Esophagus squamous epithelium (tissue), 5 donors: ENCODE results near the gene PCDHB9. TPM values are rescaled to one million over a fixed set of nuclear protein-coding genes. Genes with fewer than 3 reads are reported as not detected.
A peak's percentile ranks its signal among the peaks of the same experiment; 100 is the strongest.
"Not testable (repeated sequence)": the region's sequence is repeated elsewhere in the genome, so short reads cannot be mapped to it uniquely, and the experiment has no call there.

Experiments used
- DNase-seq: peaks from one replicate; lab custom pipeline; 2025; lab: John Stamatoyannopoulos, UW
- H3K27ac ChIP-seq, 4 donors: fragments of 200-600 bp; sonication (generic); one replicate each; pipeline ENCODE4 v1.5.1; 2016 to 2019; ENCODE audit warnings: mild to moderate bottlenecking in 1 of 4
- H3K27me3 ChIP-seq, 4 donors: fragments of 200-600 bp; sonication (generic); 1 replicate in 3 of 4; 2 replicates in 1 of 4; pipeline versions ENCODE4 v1.5.1 to v1.6.0; 2017 to 2021; ENCODE audit warnings: antibody characterized with exemption in 1 of 4
- H3K36me3 ChIP-seq, 3 donors: fragments of 200-600 bp; sonication (generic); one replicate each; pipeline ENCODE4 v1.5.1; 2016 to 2019
- H3K4me1 ChIP-seq, 3 donors: fragments of 200-600 bp; sonication (generic); one replicate each; pipeline ENCODE4 v1.5.1; 2017 to 2019
- H3K4me3 ChIP-seq, 4 donors: fragments of 200-600 bp; sonication (generic); 1 replicate in 3 of 4; 2 replicates in 1 of 4; pipeline ENCODE4 v1.5.1; 2016 to 2019; ENCODE audit warnings: mild to moderate bottlenecking in 2 of 4, moderate library complexity in 1 of 4
- H3K9me3 ChIP-seq, 3 donors: fragments of 200-600 bp; sonication (generic); one replicate each; pipeline ENCODE4 v1.5.1; 2016 to 2019
- CTCF ChIP-seq, 6 experiments: fragments of 450-650 bp in 4 of 6; fragments of 200-600 bp in 2 of 6; sonication (generic) in 2 of 6; IDR thresholded peaks; one replicate each; pipeline ENCODE4 v1.5.1; 2016 to 2019; ENCODE audit warnings: antibody characterized with exemption in 6 of 6, mild to moderate bottlenecking in 4 of 6, moderate library complexity in 4 of 6
- POLR2A ChIP-seq, 4 donors: fragments of 450-650 bp; IDR thresholded peaks; one replicate each; pipeline ENCODE4 v1.6.1; 2017; ENCODE audit warnings: antibody characterized with exemption in 4 of 4, mild to moderate bottlenecking in 4 of 4, moderate library complexity in 3 of 4
- WGBS, 2 donors: methylation state at CpG; one replicate each; pipeline ENCODE4 v1.1.5; 2018; 5-methylcytosine and 5-hydroxymethylcytosine counted together
- intact Hi-C: fragments of 100-400 bp; cut with DNase I; formaldehyde crosslinking; loops from one replicate; pipeline ENCODE4 v1.15.0; 2022
- total RNA-seq, 4 donors: library from RNA; depleted of rRNA; stranded (reverse); fragments of >200 nt; gene quantifications; one replicate each; pipeline ENCODE4 v1.1.0, GENCODE V29; 2016
- donor health status: DM: yes; HTN: yes; CAD: no.

The PCDHB9 gene
- total RNA-seq, 4 donors from 2014 or later: 0.30 to 0.57 (median 0.44) TPM; not detected in 1

- no peak overlapping the region for H3K27ac ChIP-seq
- peaks cover 6 to 74% (median 49%) of the 10 kb centered on the region in 3 donors for H3K9me3 ChIP-seq
- peak overlapping the region in 3 of 4 donors; percentile 8 to 49 (median 28) for H3K4me3 ChIP-seq
- TF ChIP-seq CTCF (IDR thresholded peaks at IDR 0.05) (peak in 2 of 6 experiments; percentile 14 to 17), POLR2A (IDR thresholded peaks at IDR 0.05) (no peak)
- no peaks in the 10 kb centered on the region for H3K36me3 ChIP-seq
- peaks cover 0 to 14% (median 0%) of the 10 kb centered on the region in 4 donors for H3K27me3 ChIP-seq
- H3K4me1 ChIP-seq: no peaks in the 10 kb centered on the region
- intact Hi-C loops: no loop called here
- 14 to 16% methylated on average over 15 of the region's 15 CpGs for WGBS, 2 donors
- no peak for DNase-seq
Observed at GRCh38 chr5:141234109-141234667, 47.2 kb downstream of the PCDHB9 start.

GRCh38 chr5:141235922-141236321 is 49.0 kb downstream of the PCDHB9 start:
- H3K4me3 ChIP-seq, H3K36me3 ChIP-seq, intact Hi-C loops, H3K4me1 ChIP-seq, H3K27ac ChIP-seq, DNase-seq: not testable (repeated sequence)
- Histone ChIP-seq H3K9me3 (peaks cover 12 to 82% (median 55%) of the 10 kb centered on the region in 3 donors), H3K27me3 (peaks cover 0 to 14% (median 0%) of the 10 kb centered on the region in 4 donors)
- WGBS, 2 donors: 50% methylated on average over 1 of the region's 40 CpGs; no CpG with 5 or more reads in 1 of the 2 donors

- peaks cover 0 to 14% (median 0%) of the 10 kb centered on the region in 4 donors for H3K27me3 ChIP-seq
- H3K36me3 ChIP-seq: no peaks in the 10 kb centered on the region
- peaks cover 12 to 87% (median 63%) of the 10 kb centered on the region in 3 donors for H3K9me3 ChIP-seq
- H3K4me1 ChIP-seq: no peaks in the 10 kb centered on the region
- 26 to 44% methylated on average over 8 to 19 of the region's 32 CpGs for WGBS, 2 donors
- H3K27ac ChIP-seq: no peak overlapping the region
- no peak for DNase-seq
- TF ChIP-seq CTCF (IDR thresholded peaks at IDR 0.05): no peak
- TF ChIP-seq POLR2A (IDR thresholded peaks at IDR 0.05): no peak
- intact Hi-C loops: no loop called here
- H3K4me3 ChIP-seq: peak overlapping the region in 1 of 4 donors; percentile 18
Observed at GRCh38 chr5:141236516-141237313, 49.8 kb downstream of the PCDHB9 start.

Other genes with a start within 250 kb of the PCDHB9 start
- gene PCDHAC2, start 220.7 kb upstream of the PCDHB9 start, total RNA-seq: 1 to 10 TPM in 1 of 4 donors, under 1 TPM in 1, not detected in 2; 0.19 to 2.2 TPM
- not detected for gene PCDHB1, start 135.8 kb upstream of the PCDHB9 start, total RNA-seq
- gene PCDHB2, start 92.5 kb upstream of the PCDHB9 start, total RNA-seq: 1 to 10 TPM in 2 of 4 donors, under 1 TPM in 2; 0.53 to 2.3 (median 0.97) TPM
- under 1 TPM; 0.30 to 0.76 (median 0.71) TPM for gene PCDHB3, start 86.7 kb upstream of the PCDHB9 start, total RNA-seq
- 1 to 10 TPM in 2 of 4 donors, under 1 TPM in 2; 0.30 to 2.4 (median 1.3) TPM for gene PCDHB4, start 65.3 kb upstream of the PCDHB9 start, total RNA-seq
- gene PCDHB5, start 52.0 kb upstream of the PCDHB9 start, total RNA-seq: 1 to 10 TPM in 2 of 4 donors, under 1 TPM in 2; 0.11 to 1.3 (median 0.86) TPM
- under 1 TPM in 1 of 4 donors, not detected in 3; 0.19 TPM for gene PCDHB6, start 37.1 kb upstream of the PCDHB9 start, total RNA-seq
- gene PCDHB7, start 14.5 kb upstream of the PCDHB9 start, total RNA-seq: under 1 TPM in 3 of 4 donors, not detected in 1; 0.76 to 0.95 (median 0.87) TPM
- under 1 TPM in 3 of 4 donors, not detected in 1; 0.09 to 0.38 (median 0.32) TPM for gene PCDHB8, start 9.4 kb upstream of the PCDHB9 start, total RNA-seq
- 1 to 10 TPM in 1 of 4 donors, under 1 TPM in 3; 0.11 to 1.3 (median 0.61) TPM for gene PCDHB16, start 4.8 kb upstream of the PCDHB9 start, total RNA-seq
- gene PCDHB10, start 5.2 kb downstream of the PCDHB9 start, total RNA-seq: 1 to 10 TPM in 2 of 4 donors, under 1 TPM in 2; 0.26 to 1.3 (median 0.76) TPM
- 1 to 10 TPM in 1 of 4 donors, under 1 TPM in 3; 0.26 to 2.1 (median 0.49) TPM for gene PCDHB11, start 12.5 kb downstream of the PCDHB9 start, total RNA-seq
- gene PCDHB12, start 21.6 kb downstream of the PCDHB9 start, total RNA-seq: 1 to 10 TPM in 3 of 4 donors, under 1 TPM in 1; 0.22 to 2.6 (median 1.6) TPM
- gene PCDHB13, start 26.8 kb downstream of the PCDHB9 start, total RNA-seq: 1 to 10 TPM; 2.0 to 2.7 (median 2.3) TPM
- gene PCDHB14, start 36.2 kb downstream of the PCDHB9 start, total RNA-seq: 1 to 10 TPM; 1.5 to 2.9 (median 2.4) TPM
- gene PCDHB15, start 58.2 kb downstream of the PCDHB9 start, total RNA-seq: 1 to 10 TPM in 2 of 4 donors, under 1 TPM in 2; 0.09 to 1.3 (median 1.0) TPM
- gene SLC25A2, start 116.9 kb downstream of the PCDHB9 start, total RNA-seq: 1 to 10 TPM in 1 of 4 donors, under 1 TPM in 3; 0.29 to 2.2 (median 0.87) TPM
- 10 to 100 TPM; 29.8 to 42.3 (median 35.6) TPM for gene TAF7, start 133.6 kb downstream of the PCDHB9 start, total RNA-seq
- under 1 TPM; 0.19 to 0.66 (median 0.34) TPM for gene PCDHGA1, start 143.4 kb downstream of the PCDHB9 start, total RNA-seq
- gene PCDHGA2, start 151.6 kb downstream of the PCDHB9 start, total RNA-seq: 1 to 10 TPM in 1 of 4 donors, under 1 TPM in 3; 0.15 to 2.9 (median 0.61) TPM
- gene PCDHGA3, start 156.7 kb downstream of the PCDHB9 start, total RNA-seq: 1 to 10 TPM in 1 of 4 donors, under 1 TPM in 3; 0.45 to 1.5 (median 0.52) TPM
- gene PCDHGB1, start 162.9 kb downstream of the PCDHB9 start, total RNA-seq: 1 to 10 TPM in 3 of 4 donors, under 1 TPM in 1; 0.29 to 1.9 (median 1.5) TPM
- 1 to 10 TPM in 2 of 4 donors, under 1 TPM in 2; 0.12 to 2.9 (median 1.1) TPM for gene PCDHGA4, start 167.9 kb downstream of the PCDHB9 start, total RNA-seq
- gene PCDHGB2, start 172.8 kb downstream of the PCDHB9 start, total RNA-seq: 1 to 10 TPM in 3 of 4 donors, under 1 TPM in 1; 0.09 to 2.9 (median 1.8) TPM
- 1 to 10 TPM in 3 of 4 donors, under 1 TPM in 1; 0.38 to 2.3 (median 1.8) TPM for gene PCDHGA5, start 177.0 kb downstream of the PCDHB9 start, total RNA-seq
- gene PCDHGB3, start 183.1 kb downstream of the PCDHB9 start, total RNA-seq: 1 to 10 TPM in 3 of 4 donors, under 1 TPM in 1; 0.26 to 2.7 (median 2.2) TPM
- gene PCDHGA6, start 186.7 kb downstream of the PCDHB9 start, total RNA-seq: 1 to 10 TPM in 3 of 4 donors, under 1 TPM in 1; 0.76 to 2.9 (median 2.0) TPM
- 1 to 10 TPM in 3 of 4 donors, under 1 TPM in 1; 0.32 to 3.2 (median 2.5) TPM for gene PCDHGA7, start 195.6 kb downstream of the PCDHB9 start, total RNA-seq
- 1 to 10 TPM; 1.2 to 3.8 (median 2.8) TPM for gene PCDHGB4, start 200.5 kb downstream of the PCDHB9 start, total RNA-seq
- gene PCDHGA8, start 205.5 kb downstream of the PCDHB9 start, total RNA-seq: 1 to 10 TPM in 3 of 4 donors, under 1 TPM in 1; 0.41 to 1.7 (median 1.4) TPM
- 1 to 10 TPM; 5.5 to 7.5 (median 6.7) TPM for gene PCDHGB5, start 210.8 kb downstream of the PCDHB9 start, total RNA-seq
- gene PCDHGA9, start 215.6 kb downstream of the PCDHB9 start, total RNA-seq: 1 to 10 TPM; 3.8 to 5.5 (median 5.1) TPM
- gene PCDHGB6, start 220.9 kb downstream of the PCDHB9 start, total RNA-seq: 1 to 10 TPM; 1.4 to 5.7 (median 4.2) TPM
- gene PCDHGA10, start 225.8 kb downstream of the PCDHB9 start, total RNA-seq: 1 to 10 TPM; 4.1 to 8.0 (median 7.3) TPM
- 10 to 100 TPM in 1 of 4 donors, 1 to 10 TPM in 3; 4.1 to 10.9 (median 5.8) TPM for gene PCDHGB7, start 230.5 kb downstream of the PCDHB9 start, total RNA-seq
- gene PCDHGA11, start 233.9 kb downstream of the PCDHB9 start, total RNA-seq: 1 to 10 TPM; 1.1 to 4.2 (median 3.5) TPM
- gene PCDHGA12, start 243.3 kb downstream of the PCDHB9 start, total RNA-seq: 1 to 10 TPM; 2.0 to 8.0 (median 2.5) TPM